T-helper 9 cell (primary cell): ENCODE measurements around the gene RTCB.

Experiments
- DNase-seq: peaks from one replicate; pipeline ENCODE4 v3.0.0-alpha.2; 2020

Gene RTCB

DNA sequence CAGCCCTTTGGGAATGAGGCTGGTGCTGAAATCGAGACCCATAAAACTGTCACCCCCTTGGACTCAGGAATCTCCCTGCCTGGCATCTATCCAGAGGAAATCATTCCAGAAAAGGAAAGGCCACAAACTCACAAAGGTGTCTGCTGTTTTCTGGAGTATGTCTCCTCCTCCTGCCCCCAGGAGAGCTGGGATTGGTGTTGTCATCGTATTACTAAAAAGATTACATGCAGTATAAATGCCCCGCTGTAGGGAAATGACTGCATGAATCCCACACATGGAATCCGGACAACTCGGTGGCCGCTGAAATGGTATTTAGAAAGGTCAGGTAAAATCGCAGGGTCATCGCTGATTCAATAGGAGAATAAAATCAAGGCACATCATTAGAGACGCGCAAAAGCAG is 73.3 kb downstream of the RTCB start:
- DNase-seq = no peak
